Measurements from ENCODE around the gene CMSS1.

- TF ChIP-seq CTCF (IDR thresholded peaks at IDR 0.05; ENCODE audit: poor library complexity, severe bottlenecking) (no peak), POLR2AphosphoS5 (IDR thresholded peaks at IDR 0.05) (no peak), EZH2 (IDR thresholded peaks at IDR 0.05; ENCODE audit: borderline replicate concordance, insufficient read depth, low read length, poor library complexity, severe bottlenecking) (no peak), MXI1 (conservative IDR thresholded peaks at IDR 0.05; ENCODE audit: poor library complexity, severe bottlenecking) (no peak), EP300 (conservative IDR thresholded peaks at IDR 0.05; ENCODE audit: poor library complexity, severe bottlenecking) (no peak)
- TF ChIP-seq, protein P1, sequence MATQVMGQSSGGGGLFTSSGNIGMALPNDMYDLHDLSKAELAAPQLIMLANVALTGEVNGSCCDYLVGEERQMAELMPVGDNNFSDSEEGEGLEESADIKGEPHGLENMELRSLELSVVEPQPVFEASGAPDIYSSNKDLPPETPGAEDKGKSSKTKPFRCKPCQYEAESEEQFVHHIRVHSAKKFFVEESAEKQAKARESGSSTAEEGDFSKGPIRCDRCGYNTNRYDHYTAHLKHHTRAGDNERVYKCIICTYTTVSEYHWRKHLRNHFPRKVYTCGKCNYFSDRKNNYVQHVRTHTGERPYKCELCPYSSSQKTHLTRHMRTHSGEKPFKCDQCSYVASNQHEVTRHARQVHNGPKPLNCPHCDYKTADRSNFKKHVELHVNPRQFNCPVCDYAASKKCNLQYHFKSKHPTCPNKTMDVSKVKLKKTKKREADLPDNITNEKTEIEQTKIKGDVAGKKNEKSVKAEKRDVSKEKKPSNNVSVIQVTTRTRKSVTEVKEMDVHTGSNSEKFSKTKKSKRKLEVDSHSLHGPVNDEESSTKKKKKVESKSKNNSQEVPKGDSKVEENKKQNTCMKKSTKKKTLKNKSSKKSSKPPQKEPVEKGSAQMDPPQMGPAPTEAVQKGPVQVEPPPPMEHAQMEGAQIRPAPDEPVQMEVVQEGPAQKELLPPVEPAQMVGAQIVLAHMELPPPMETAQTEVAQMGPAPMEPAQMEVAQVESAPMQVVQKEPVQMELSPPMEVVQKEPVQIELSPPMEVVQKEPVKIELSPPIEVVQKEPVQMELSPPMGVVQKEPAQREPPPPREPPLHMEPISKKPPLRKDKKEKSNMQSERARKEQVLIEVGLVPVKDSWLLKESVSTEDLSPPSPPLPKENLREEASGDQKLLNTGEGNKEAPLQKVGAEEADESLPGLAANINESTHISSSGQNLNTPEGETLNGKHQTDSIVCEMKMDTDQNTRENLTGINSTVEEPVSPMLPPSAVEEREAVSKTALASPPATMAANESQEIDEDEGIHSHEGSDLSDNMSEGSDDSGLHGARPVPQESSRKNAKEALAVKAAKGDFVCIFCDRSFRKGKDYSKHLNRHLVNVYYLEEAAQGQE (IDR thresholded peaks at IDR 0.05; ENCODE audit: borderline replicate concordance) = no peak
These were observed 98.3 kb downstream of the CMSS1 start for GRCh38 chr3:99915906-99916432.
